Right renal pelvis (tissue), 4 donors: Measurements from ENCODE around the gene LCE1A. TPM values are rescaled to one million over a fixed set of nuclear protein-coding genes. Genes with fewer than 3 reads are reported as not detected.

Experiments
- DNase-seq, 4 donors: peaks; one replicate each; pipeline ENCODE4 v3.0.0-alpha.2; 2013; ENCODE audit warnings: low read depth in 4 of 4, low spot score in 3 of 4, missing footprints in 1 of 4
- polyA plus RNA-seq, 4 donors: library from polyadenylated mRNA; unstranded; fragments of 120-200 nt; gene quantifications; one replicate each; pipeline ENCODE4 v1.2.1, GENCODE V29; 2013; ENCODE audit not compliant: insufficient read length in 4 of 4

LCE1A gene
- polyA plus RNA-seq, result not detected

GRCh38 chr1:152827173-152827572 lies at the start of gene LCE1A:
Gene LCE1A (plus strand): TSS chr1:152827473. CDS start chr1:152827473, 0 bp downstream.
- DNase-seq, result no peak

- DNase-seq, result no peak
Observed at GRCh38 chr1:152777510-152778137, 49.6 kb upstream of the LCE1A start.

- no peak for DNase-seq
Observed at GRCh38 chr1:152783095-152783494, 44.2 kb upstream of the LCE1A start.

- no peak for DNase-seq
Observed at GRCh38 chr1:152786077-152786476, 41.2 kb upstream of the LCE1A start, which contains the start of gene LCE1E. Gene LCE1E (plus strand): TSS chr1:152786257. CDS start chr1:152787300, 1,043 bp downstream.

GRCh38 chr1:152795686-152796085 lies 31.6 kb upstream of the LCE1A start:
- no peak for DNase-seq

- DNase-seq, result no peak
Observed at GRCh38 chr1:152796421-152796820, 30.9 kb upstream of the LCE1A start, which contains the start of gene LCE1D. Gene LCE1D (plus strand): TSS chr1:152796721. CDS start chr1:152797795, 1,074 bp downstream.

DNA sequence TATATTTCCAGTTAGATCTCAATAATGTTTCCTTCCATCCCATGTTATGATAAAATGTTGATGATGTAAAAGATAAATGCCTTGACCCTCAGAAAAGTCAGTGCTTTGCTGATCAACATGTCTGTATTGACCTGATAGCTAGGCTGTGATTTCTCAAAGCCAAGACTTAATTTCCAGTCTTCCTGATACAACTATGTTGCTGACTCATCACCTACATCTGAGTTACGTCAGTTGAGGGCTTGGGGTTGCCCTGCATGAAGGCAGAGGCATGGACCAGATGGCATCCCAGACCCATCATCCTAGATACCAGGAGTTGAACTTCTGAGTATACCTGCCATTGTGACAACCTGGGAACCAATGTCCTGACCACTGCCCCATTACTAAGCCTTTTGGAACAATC lies 25.9 kb upstream of the LCE1A start:
- DNase-seq, result no peak

- DNase-seq, result no peak
Observed at GRCh38 chr1:152806576-152806975, 20.7 kb upstream of the LCE1A start, which contains the start of gene LCE1C. Gene LCE1C (minus strand): TSS chr1:152806651. CDS start chr1:152805478, 1,173 bp downstream.

GRCh38 chr1:152811050-152811449 lies 16.2 kb upstream of the LCE1A start:
- DNase-seq, result no peak

DNA sequence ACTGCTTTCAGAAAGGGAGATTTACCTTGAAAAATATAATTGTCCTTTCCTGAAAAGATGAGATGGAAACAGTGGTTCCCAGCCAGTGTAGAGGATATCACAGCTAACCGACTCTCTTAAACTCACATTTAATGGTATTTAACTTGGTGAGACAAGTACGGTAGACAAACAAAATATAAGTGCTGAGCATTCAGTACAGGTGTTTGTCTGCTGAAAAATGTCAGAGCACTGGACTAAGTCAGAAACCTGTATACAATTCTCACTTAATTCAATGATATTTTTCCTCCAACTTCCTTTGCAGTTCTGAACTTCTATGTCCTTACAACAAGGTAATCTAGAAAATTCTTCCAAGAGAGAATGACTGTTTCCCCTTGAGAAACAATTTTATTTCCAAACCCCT lies 15.6 kb upstream of the LCE1A start, which contains the start of gene LCE1B:
Gene LCE1B (plus strand): TSS at position 301 of the 400 bp plus-strand sequence. CDS start 476 bp downstream, outside the sequence.
- no peak for DNase-seq

DNA sequence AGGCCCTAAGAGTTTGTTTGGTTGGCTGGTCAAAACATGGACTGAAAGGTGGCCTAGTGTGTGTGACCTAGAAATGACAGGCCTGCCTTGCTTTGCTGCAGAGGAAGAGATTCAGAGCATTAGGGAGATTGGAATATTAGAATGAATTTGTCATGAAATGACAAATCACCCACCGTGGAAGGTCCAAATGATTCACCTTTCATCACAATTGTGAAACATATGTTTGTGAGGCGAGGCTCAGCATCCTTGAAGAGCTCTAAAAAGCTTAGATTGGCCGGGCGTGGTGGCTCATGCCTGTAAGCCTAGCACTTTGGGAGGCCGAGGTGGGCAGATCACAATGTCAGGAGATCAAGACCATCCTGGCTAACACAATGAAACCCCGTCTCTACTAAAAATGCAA lies 10.0 kb upstream of the LCE1A start:
- DNase-seq, result no peak

GRCh38 chr1:152823294-152823693 lies 4.0 kb upstream of the LCE1A start:
- no peak for DNase-seq

DNA sequence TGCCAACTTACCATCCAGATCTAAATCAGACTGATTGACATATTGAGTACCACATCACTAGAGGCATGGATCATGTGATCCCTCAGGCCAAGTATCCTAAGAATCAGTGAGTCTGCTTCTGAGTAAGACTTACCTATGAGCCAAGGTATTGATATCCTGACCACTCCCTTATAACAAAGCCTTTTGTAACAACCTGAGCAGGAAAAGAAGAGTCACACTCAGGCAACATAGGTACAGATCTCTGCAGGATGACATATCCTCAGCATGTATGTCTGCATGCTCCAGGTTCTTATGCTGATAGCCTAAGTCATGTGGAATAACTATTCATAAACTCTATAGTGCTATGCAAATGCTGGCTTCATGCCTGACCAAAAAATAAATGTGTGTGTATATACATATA lies 2.3 kb upstream of the LCE1A start:
- DNase-seq, result no peak

- no peak for DNase-seq
Observed at GRCh38 chr1:152836870-152837269, 9.6 kb downstream of the LCE1A start.

GRCh38 chr1:152842556-152842955 lies 15.3 kb downstream of the LCE1A start, which contains the start of gene LCE6A:
Gene LCE6A (plus strand): TSS chr1:152842856. CDS start chr1:152843521, 665 bp downstream.
- no peak for DNase-seq

GRCh38 chr1:152855661-152856060 lies 28.4 kb downstream of the LCE1A start:
- no peak for DNase-seq

GRCh38 chr1:152858062-152858461 lies 30.8 kb downstream of the LCE1A start:
- no peak for DNase-seq

DNA sequence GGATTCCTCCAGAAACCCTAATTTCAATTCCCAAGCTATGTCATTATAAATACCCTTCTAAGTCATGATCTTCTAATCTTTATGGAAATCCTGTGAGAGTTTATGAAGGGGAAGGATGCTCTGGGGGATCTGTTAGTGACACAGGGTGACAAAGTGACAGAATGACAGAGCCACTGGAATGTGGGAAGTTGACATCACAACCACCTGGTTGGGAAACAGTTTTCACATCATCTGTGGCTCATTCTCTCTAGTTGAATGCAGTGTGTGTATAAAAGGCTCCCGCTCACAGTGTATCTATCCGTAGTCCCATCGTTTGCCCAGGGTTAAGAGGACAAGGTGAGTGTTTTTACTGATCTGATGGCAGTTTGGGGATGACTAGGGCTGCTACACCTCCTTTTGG lies 32.4 kb downstream of the LCE1A start, which contains the start of gene LCE7A:
Gene LCE7A (plus strand): TSS at position 301 of the 400 bp plus-strand sequence. CDS start 702 bp downstream, outside the sequence.
- no peak for DNase-seq

DNA sequence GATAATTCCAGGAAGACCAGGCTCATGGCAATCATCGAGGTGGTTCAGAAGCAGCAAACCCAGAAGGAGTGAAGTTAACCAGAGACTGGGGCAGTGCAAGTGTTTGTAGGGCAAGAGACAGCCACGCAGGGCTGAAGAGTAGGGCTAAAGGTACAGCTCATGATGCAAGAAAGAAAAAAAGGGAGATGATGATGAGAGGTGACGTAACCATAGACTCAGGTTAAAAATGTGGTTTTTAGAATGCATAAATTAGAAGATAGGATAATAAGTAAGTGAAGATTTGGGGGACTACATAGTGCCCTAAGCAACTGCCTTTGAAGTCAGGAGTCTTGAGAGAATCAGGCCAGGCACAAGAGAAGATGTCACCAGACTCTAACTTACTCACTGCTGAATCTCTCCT lies 32.9 kb downstream of the LCE1A start:
- no peak for DNase-seq

GRCh38 chr1:152861374-152861773 lies 34.1 kb downstream of the LCE1A start:
- no peak for DNase-seq

DNA sequence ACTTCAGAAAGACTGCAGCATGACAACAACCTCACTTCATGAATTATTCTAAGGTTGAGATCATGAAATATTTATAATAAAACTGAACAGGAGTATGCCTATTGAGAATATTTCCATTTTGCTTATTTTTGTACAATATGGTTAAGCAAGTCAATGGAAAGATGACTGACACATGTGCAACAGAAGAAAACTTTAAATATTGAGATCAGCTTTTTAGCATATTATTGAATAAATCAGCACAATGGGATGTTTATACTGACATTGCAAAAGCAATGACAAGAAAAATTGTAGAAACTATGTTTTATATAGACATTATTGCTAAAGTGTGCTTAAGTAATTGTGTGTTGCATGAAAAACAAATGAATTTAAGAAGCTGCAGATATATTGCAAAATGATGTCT lies 37.2 kb downstream of the LCE1A start:
- DNase-seq, result no peak

- DNase-seq, result no peak
Observed at GRCh38 chr1:152866321-152866720, 39.0 kb downstream of the LCE1A start.
